Choroid plexus epithelial cell (primary cell): ENCODE results near the gene FAM72C.
"Not testable (repeated sequence)": the region's sequence is repeated elsewhere in the genome, so short reads cannot be mapped to it uniquely, and the experiment has no call there.

Experiments used
- DNase-seq: peaks from one replicate; pipeline ENCODE4 v3.0.0-alpha.2; 2010; ENCODE audit warnings: low read depth
- H3K4me3 ChIP-seq: 2 replicates; pipeline ENCODE4 v1.5.1; 2011; ENCODE audit warnings: low read depth, mild to moderate bottlenecking, control low read depth, low read length, moderate library complexity

FAM72C gene

GRCh38 chr1:143971924-143972700, at the start of gene FAM72C:
TSS of gene FAM72C (minus strand) at chr1:143971986. CDS start at chr1:143971141, 845 bp downstream.
- not testable (repeated sequence) for H3K4me3 ChIP-seq, DNase-seq

GRCh38 chr1:144020001-144020738, 48.4 kb upstream of the FAM72C start:
- H3K4me3 ChIP-seq, result not testable (repeated sequence)

GRCh38 chr1:144019101-144019500, 47.3 kb upstream of the FAM72C start:
- H3K4me3 ChIP-seq, DNase-seq: not testable (repeated sequence)

More at GRCh38 chr1:144020001-144020738, 48.4 kb upstream of the FAM72C start:
- DNase-seq, result not testable (repeated sequence)

GRCh38 chr1:144015180-144015966, 43.6 kb upstream of the FAM72C start:
- not testable (repeated sequence) for DNase-seq, H3K4me3 ChIP-seq

GRCh38 chr1:144014528-144014927, 42.7 kb upstream of the FAM72C start:
- H3K4me3 ChIP-seq, DNase-seq: not testable (repeated sequence)

GRCh38 chr1:144014121-144014520, 42.3 kb upstream of the FAM72C start:
- DNase-seq, H3K4me3 ChIP-seq: not testable (repeated sequence)

GRCh38 chr1:144012168-144012733, 40.5 kb upstream of the FAM72C start:
- not testable (repeated sequence) for H3K4me3 ChIP-seq, DNase-seq

GRCh38 chr1:144009410-144009809, 37.6 kb upstream of the FAM72C start:
- not testable (repeated sequence) for H3K4me3 ChIP-seq, DNase-seq

GRCh38 chr1:144004259-144004658, 32.5 kb upstream of the FAM72C start:
- DNase-seq, H3K4me3 ChIP-seq: not testable (repeated sequence)

GRCh38 chr1:144003306-144004029, 31.7 kb upstream of the FAM72C start:
- H3K4me3 ChIP-seq, DNase-seq: not testable (repeated sequence)

GRCh38 chr1:144002141-144002881, 30.5 kb upstream of the FAM72C start:
- not testable (repeated sequence) for H3K4me3 ChIP-seq, DNase-seq

- not testable (repeated sequence) for H3K4me3 ChIP-seq, DNase-seq
Observed at GRCh38 chr1:144001077-144001476, 29.3 kb upstream of the FAM72C start.

GRCh38 chr1:143996020-143996419, 24.2 kb upstream of the FAM72C start:
- not testable (repeated sequence) for DNase-seq, H3K4me3 ChIP-seq

- DNase-seq, result not testable (repeated sequence)
Observed at GRCh38 chr1:143993301-143993907, 21.6 kb upstream of the FAM72C start.

GRCh38 chr1:143990699-143991098, 18.9 kb upstream of the FAM72C start:
- not testable (repeated sequence) for DNase-seq, H3K4me3 ChIP-seq

More at GRCh38 chr1:143993301-143993907, 21.6 kb upstream of the FAM72C start:
- not testable (repeated sequence) for H3K4me3 ChIP-seq

GRCh38 chr1:143989719-143990118, 17.9 kb upstream of the FAM72C start:
- not testable (repeated sequence) for H3K4me3 ChIP-seq, DNase-seq

- DNase-seq, H3K4me3 ChIP-seq: not testable (repeated sequence)
Observed at GRCh38 chr1:143989427-143989712, 17.6 kb upstream of the FAM72C start.
